ENCODE measurements around the gene KCMF1.

- TF ChIP-seq CTCF (tag by site-specific recombination; IDR thresholded peaks at IDR 0.05): no peak
- no peak for TF ChIP-seq KLF16 (tag by site-specific recombination; IDR thresholded peaks at IDR 0.05)
- no peak for TF ChIP-seq PRDM1 (tag by site-specific recombination; IDR thresholded peaks at IDR 0.05)
- TF ChIP-seq, protein P1, sequence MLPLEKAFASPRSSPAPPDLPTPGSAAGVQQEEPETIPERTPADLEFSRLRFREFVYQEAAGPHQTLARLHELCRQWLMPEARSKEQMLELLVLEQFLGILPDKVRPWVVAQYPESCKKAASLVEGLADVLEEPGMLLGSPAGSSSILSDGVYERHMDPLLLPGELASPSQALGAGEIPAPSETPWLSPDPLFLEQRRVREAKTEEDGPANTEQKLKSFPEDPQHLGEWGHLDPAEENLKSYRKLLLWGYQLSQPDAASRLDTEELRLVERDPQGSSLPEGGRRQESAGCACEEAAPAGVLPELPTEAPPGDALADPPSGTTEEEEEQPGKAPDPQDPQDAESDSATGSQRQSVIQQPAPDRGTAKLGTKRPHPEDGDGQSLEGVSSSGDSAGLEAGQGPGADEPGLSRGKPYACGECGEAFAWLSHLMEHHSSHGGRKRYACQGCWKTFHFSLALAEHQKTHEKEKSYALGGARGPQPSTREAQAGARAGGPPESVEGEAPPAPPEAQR (tag by site-specific recombination; IDR thresholded peaks at IDR 0.05): no peak
- TF ChIP-seq SP7 (tag by site-specific recombination; IDR thresholded peaks at IDR 0.05): no peak
- TF ChIP-seq ZNF335 (tag by site-specific recombination; conservative IDR thresholded peaks at IDR 0.05): no peak
- no peak for TF ChIP-seq ZNF521 (tag by site-specific recombination; IDR thresholded peaks at IDR 0.05)
- no peak for TF ChIP-seq ZSCAN23 (tag by site-specific recombination; IDR thresholded peaks at IDR 0.05)
- no peak for TF ChIP-seq ZNF18 (tag by site-specific recombination; IDR thresholded peaks at IDR 0.05)
- TF ChIP-seq ZNF394 (tag by site-specific recombination; IDR thresholded peaks at IDR 0.05; ENCODE audit: borderline replicate concordance): no peak
- TF ChIP-seq HOXA7 (CRISPR knock-in tag; IDR thresholded peaks at IDR 0.05; ENCODE audit: borderline replicate concordance): no peak
These were observed 37.3 kb downstream of the KCMF1 start for GRCh38 chr2:85008252-85008651.
